Naive thymus-derived CD8-positive, alpha-beta T cell (primary cell): ENCODE data around the gene JUNB. TPM values are rescaled to one million over a fixed set of nuclear protein-coding genes. Genes with fewer than 3 reads are reported as not detected.

Source experiments
- ATAC-seq, 2 donors: fragments of 150-1000 bp; cut with Tn5 transposase in 1 of 2; sonication (Bioruptor Pico), chemical (Tn5 transposase) in 1 of 2; 1 replicate in 1 of 2; 2 replicates in 1 of 2; pipeline ENCODE4 v1.10.0; 2021; ENCODE audit warnings: mild to moderate bottlenecking in 2 of 2, moderate library complexity in 2 of 2
- POLR2A ChIA-PET: fragments of 350-600 bp; sonication (Branson Sonifier 250); formaldehyde crosslinking; loops from one replicate; lab custom pipeline; 2021; ENCODE audit warnings: antibody characterized with exemption; lab: Charles Lee
- DNase-seq, 10 donors: peaks; one replicate each; pipeline versions ENCODE4 v3.0.0 to v3.0.0-alpha.2; 2020 to 2022
- H3K27ac Mint-ChIP-seq, 10 donors: one replicate each; pipeline ENCODE4 v1.8.0; 2020 to 2022; ENCODE audit warnings: mild to moderate bottlenecking in 10 of 10, mixed read lengths in 10 of 10, moderate library complexity in 4 of 10, inconsistent platforms in 1 of 10
- H3K27me3 Mint-ChIP-seq, 5 donors: one replicate each; pipeline ENCODE4 v1.8.0; 2021 to 2022; ENCODE audit warnings: mixed read lengths in 5 of 5
- H3K36me3 Mint-ChIP-seq, 3 donors: one replicate each; pipeline ENCODE4 v1.8.0; 2020 to 2022; ENCODE audit warnings: mixed read lengths in 3 of 3, mild to moderate bottlenecking in 2 of 3, inconsistent platforms in 1 of 3
- H3K4me1 Mint-ChIP-seq, 4 donors: one replicate each; pipeline ENCODE4 v1.8.0; 2021 to 2022; ENCODE audit warnings: mixed read lengths in 4 of 4
- H3K4me3 Mint-ChIP-seq, 10 donors: one replicate each; pipeline ENCODE4 v1.8.0; 2020 to 2022; ENCODE audit warnings: mild to moderate bottlenecking in 10 of 10, mixed read lengths in 10 of 10, moderate library complexity in 6 of 10, inconsistent platforms in 1 of 10
- H3K9me3 Mint-ChIP-seq, 9 donors: one replicate each; pipeline ENCODE4 v1.8.0; 2020 to 2022; ENCODE audit warnings: mixed read lengths in 9 of 9, mild to moderate bottlenecking in 3 of 9, inconsistent platforms in 1 of 9, moderate library complexity in 1 of 9
- polyA plus RNA-seq, 3 donors: library from polyadenylated mRNA; unstranded; fragments of 300-500 nt; fragmentation: Illumina TruSeq; gene quantifications; one replicate each; pipeline ENCODE4 v1.2.3, GENCODE V29; 2021
- total RNA-seq, 8 experiments: library from RNA in 2 of 8; stranded (reverse) in 2 of 8; gene quantifications; one replicate each; pipeline ENCODE4 v1.2.3 and lab custom pipeline; 2021 to 2026

Gene JUNB
- total and polyA plus RNA-seq, 5 experiments from 2014 or later: 99.1 to 1,468 (median 845) TPM

GRCh38 chr19:12757544-12758274 is 33.6 kb upstream of the JUNB start:
- DNase-seq: peak in 9 of 10 donors; percentile 32 to 70 (median 62)
- peak; percentile 81 to 82 for ATAC-seq
- H3K9me3 Mint-ChIP-seq: no peaks in the 10 kb centered on the region
- no peaks in the 10 kb centered on the region for H3K36me3 Mint-ChIP-seq
- peaks cover 0 to 34% (median 17%) of the 10 kb centered on the region in 5 donors for H3K27me3 Mint-ChIP-seq
- H3K4me3 Mint-ChIP-seq: peak overlapping the region in 8 of 10 donors; percentile 14 to 57 (median 34)
- H3K4me1 Mint-ChIP-seq: peaks cover 0 to 11% (median 6%) of the 10 kb centered on the region in 4 donors
- no peak overlapping the region for H3K27ac Mint-ChIP-seq
- POLR2A ChIA-PET: interaction anchor here (0.5 to 0.7 kb wide), 3 partner anchors 14 to 37 kb away, joined by 3 to 5 read pairs (median 3); no protein-coding TSS in a partner anchor

- Mint-ChIP-seq H3K4me1 (peaks cover 0 to 11% (median 6%) of the 10 kb centered on the region in 4 donors), H3K4me3 (no peak overlapping the region), H3K27ac (no peak overlapping the region), H3K9me3 (no peaks in the 10 kb centered on the region), H3K36me3 (peaks cover 0 to 6% (median 3%) of the 10 kb centered on the region in 3 donors), H3K27me3 (peaks cover 0 to 19% (median 10%) of the 10 kb centered on the region in 5 donors)
- POLR2A ChIA-PET: interaction anchor here (0.8 to 1.2 kb wide), 4 partner anchors 11 to 38 kb away, joined by 3 to 5 read pairs (median 3); partner anchors contain the start of gene JUNB
- DNase-seq (no peak), ATAC-seq (no peak)
These were observed 31.6 kb upstream of the JUNB start for GRCh38 chr19:12759686-12760085.

- DNase-seq: no peak
- H3K4me3 Mint-ChIP-seq: no peak overlapping the region
- no peak for ATAC-seq
- peaks cover 0 to 10% (median 5%) of the 10 kb centered on the region in 3 donors for H3K36me3 Mint-ChIP-seq
- no peak overlapping the region for H3K27ac Mint-ChIP-seq
- peaks cover 0 to 2% (median 0%) of the 10 kb centered on the region in 5 donors for H3K27me3 Mint-ChIP-seq
- POLR2A ChIA-PET: interaction anchor here (0.5 to 1.5 kb wide), 3 partner anchors 84 to 1074 kb away, joined by 3 read pairs; no protein-coding TSS in a partner anchor
- H3K9me3 Mint-ChIP-seq: no peaks in the 10 kb centered on the region
- peaks cover 5 to 7% (median 6%) of the 10 kb centered on the region in 4 donors for H3K4me1 Mint-ChIP-seq
These were observed 28.2 kb upstream of the JUNB start for GRCh38 chr19:12763100-12763499.

- peaks cover 3 to 6% (median 5%) of the 10 kb centered on the region in 4 donors for H3K4me1 Mint-ChIP-seq
- peak overlapping the region in 1 of 10 donors; percentile 51 for H3K27ac Mint-ChIP-seq
- H3K9me3 Mint-ChIP-seq: no peaks in the 10 kb centered on the region
- H3K36me3 Mint-ChIP-seq: peaks cover 0 to 12% (median 5%) of the 10 kb centered on the region in 3 donors
- ATAC-seq (no peak), DNase-seq (no peak)
- no peak overlapping the region for H3K4me3 Mint-ChIP-seq
- POLR2A ChIA-PET: interaction anchor here (0.7 to 20.9 kb wide), 5 partner anchors 13 to 148 kb away, joined by 3 to 1021 read pairs (median 4); partner anchors contain the start of genes JUNB, PRDX2 and THSD8
- H3K27me3 Mint-ChIP-seq: no peaks in the 10 kb centered on the region
These were observed 26.6 kb upstream of the JUNB start for GRCh38 chr19:12764698-12765097.

GRCh38 chr19:12766051-12766521 is 25.2 kb upstream of the JUNB start:
- H3K4me3 Mint-ChIP-seq: peak overlapping the region in 2 of 10 donors; percentile 36 to 43
- H3K4me1 Mint-ChIP-seq: peaks cover 0 to 6% (median 2%) of the 10 kb centered on the region in 4 donors
- H3K9me3 Mint-ChIP-seq: no peaks in the 10 kb centered on the region
- no peaks in the 10 kb centered on the region for H3K27me3 Mint-ChIP-seq
- DNase-seq: peak in 9 of 10 donors; percentile 65 to 88 (median 73)
- H3K27ac Mint-ChIP-seq: no peak overlapping the region
- POLR2A ChIA-PET: interaction anchor here (0.6 to 20.9 kb wide), 6 partner anchors 9 to 81 kb away, joined by 4 to 1021 read pairs (median 6); partner anchors contain the start of genes JUNB, PRDX2 and THSD8
- H3K36me3 Mint-ChIP-seq: peaks cover 0 to 12% (median 5%) of the 10 kb centered on the region in 3 donors
- ATAC-seq: peak; percentile 88 to 91

GRCh38 chr19:12767150-12767549 is 24.1 kb upstream of the JUNB start:
- peaks cover 0 to 12% (median 5%) of the 10 kb centered on the region in 3 donors for H3K36me3 Mint-ChIP-seq
- H3K4me3 Mint-ChIP-seq: peak overlapping the region in 1 of 10 donors; percentile 38
- peaks cover 0 to 6% (median under 1%) of the 10 kb centered on the region in 4 donors for H3K4me1 Mint-ChIP-seq
- H3K9me3 Mint-ChIP-seq: no peaks in the 10 kb centered on the region
- ATAC-seq (no peak), DNase-seq (no peak)
- no peak overlapping the region for H3K27ac Mint-ChIP-seq
- no peaks in the 10 kb centered on the region for H3K27me3 Mint-ChIP-seq
- POLR2A ChIA-PET: interaction anchor here (1.2 to 20.9 kb wide), 4 partner anchors 8 to 80 kb away, joined by 4 to 1021 read pairs (median 8); partner anchors contain the start of genes JUNB, PRDX2 and THSD8

GRCh38 chr19:12767666-12768065 is 23.6 kb upstream of the JUNB start:
- no peak for ATAC-seq
- Mint-ChIP-seq H3K9me3 (no peaks in the 10 kb centered on the region), H3K27ac (no peak overlapping the region), H3K4me1 (peaks cover 0 to 6% (median under 1%) of the 10 kb centered on the region in 4 donors), H3K4me3 (no peak overlapping the region), H3K36me3 (peaks cover 0 to 12% (median 5%) of the 10 kb centered on the region in 3 donors), H3K27me3 (no peaks in the 10 kb centered on the region)
- DNase-seq: no peak
- POLR2A ChIA-PET: interaction anchor here (20.9 kb wide), 1 partner anchor 30 kb away, joined by 1021 read pairs; the partner anchor contains the start of genes JUNB, PRDX2 and THSD8

GRCh38 chr19:12769689-12770088 is 21.6 kb upstream of the JUNB start:
- H3K4me1 Mint-ChIP-seq: peaks cover 5 to 8% (median 6%) of the 10 kb centered on the region in 4 donors
- H3K27ac Mint-ChIP-seq: no peak overlapping the region

GRCh38 chr19:12770922-12771321 is 20.4 kb upstream of the JUNB start:
- POLR2A ChIA-PET: interaction anchor here (1.2 to 20.9 kb wide), 2 partner anchors 11 to 26 kb away, joined by 3 to 1021 read pairs; partner anchors contain the start of genes JUNB, PRDX2 and THSD8
- Mint-ChIP-seq H3K4me3 (no peak overlapping the region), H3K36me3 (peaks cover 0 to 4% (median 0%) of the 10 kb centered on the region in 3 donors), H3K9me3 (no peaks in the 10 kb centered on the region), H3K27me3 (no peaks in the 10 kb centered on the region), H3K27ac (no peak overlapping the region), H3K4me1 (peaks cover 4 to 13% (median 5%) of the 10 kb centered on the region in 4 donors)
- ATAC-seq (no peak), DNase-seq (no peak)

More at GRCh38 chr19:12769689-12770088, 21.6 kb upstream of the JUNB start:
- Mint-ChIP-seq H3K4me3 (peak overlapping the region in 3 of 10 donors; percentile 45 to 65 (median 54)), H3K36me3 (peaks cover 0 to 8% (median 2%) of the 10 kb centered on the region in 3 donors), H3K9me3 (no peaks in the 10 kb centered on the region), H3K27me3 (no peaks in the 10 kb centered on the region)
- ATAC-seq (peak; percentile 65 to 74), DNase-seq (peak in 4 of 10 donors; percentile 20 to 59 (median 38))
- POLR2A ChIA-PET: interaction anchor here (1.2 to 20.9 kb wide), 2 partner anchors 10 to 28 kb away, joined by 3 to 1021 read pairs; partner anchors contain the start of genes JUNB, PRDX2 and THSD8

- no peak for ATAC-seq
- H3K27ac Mint-ChIP-seq: no peak overlapping the region
- no peaks in the 10 kb centered on the region for H3K27me3 Mint-ChIP-seq
- H3K9me3 Mint-ChIP-seq: no peaks in the 10 kb centered on the region
- peaks cover under 1 to 14% (median 6%) of the 10 kb centered on the region in 4 donors for H3K4me1 Mint-ChIP-seq
- DNase-seq: no peak
- H3K36me3 Mint-ChIP-seq: peaks cover 0 to 4% (median 0%) of the 10 kb centered on the region in 3 donors
- no peak overlapping the region for H3K4me3 Mint-ChIP-seq
- POLR2A ChIA-PET: interaction anchor here (1.5 to 20.9 kb wide), 2 partner anchors 10 to 25 kb away, joined by 5 to 1021 read pairs; partner anchors contain the start of genes JUNB, PRDX2 and THSD8
These were observed 19.0 kb upstream of the JUNB start for GRCh38 chr19:12772323-12772722.

GRCh38 chr19:12773571-12773970 is 17.7 kb upstream of the JUNB start:
- H3K4me1 Mint-ChIP-seq: peaks cover 9 to 23% (median 14%) of the 10 kb centered on the region in 4 donors
- H3K9me3 Mint-ChIP-seq: no peaks in the 10 kb centered on the region
- peaks cover 0 to 4% (median 0%) of the 10 kb centered on the region in 3 donors for H3K36me3 Mint-ChIP-seq
- no peaks in the 10 kb centered on the region for H3K27me3 Mint-ChIP-seq
- ATAC-seq: no peak
- peak overlapping the region in 7 of 10 donors; percentile 19 to 73 (median 53) for H3K27ac Mint-ChIP-seq
- no peak for DNase-seq
- POLR2A ChIA-PET: interaction anchor here (1.5 to 20.9 kb wide), 2 partner anchors 8 to 24 kb away, joined by 5 to 1021 read pairs; partner anchors contain the start of genes JUNB, PRDX2 and THSD8
- H3K4me3 Mint-ChIP-seq: peak overlapping the region in 9 of 10 donors; percentile 19 to 85 (median 58)
